SK-N-SH (cell line): ENCODE data around the gene XPR1.

Experiments used
- CTCF ChIP-seq: fragments of 200-600 bp; sonication (generic); IDR thresholded peaks from 2 replicates; pipeline ENCODE4 v1.6.1; 2017; ENCODE audit warnings: antibody characterized with exemption, mild to moderate bottlenecking, moderate library complexity
- EP300 ChIP-seq, 2 experiments: IDR thresholded peaks; 2 replicates each; pipeline versions ENCODE4 v1.4.0 to v1.6.1; 2012; ENCODE audit warnings: borderline replicate concordance in 1 of 2, low read depth in 1 of 2, low read length in 1 of 2
- GABPA ChIP-seq: IDR thresholded peaks from 2 replicates; pipeline ENCODE4 v1.4.0; 2012; ENCODE audit warnings: low read depth, mild to moderate bottlenecking
- JUND ChIP-seq: IDR thresholded peaks from 2 replicates; pipeline ENCODE4 v1.4.0; 2012
- MAX ChIP-seq: IDR thresholded peaks from 2 replicates; pipeline ENCODE4 v1.4.0; 2012; ENCODE audit warnings: low read depth
- REST ChIP-seq: IDR thresholded peaks from 2 replicates; pipeline ENCODE4 v1.6.1; 2012; ENCODE audit warnings: mild to moderate bottlenecking, low read depth, low read length, moderate library complexity
- RFX5 ChIP-seq: IDR thresholded peaks from 2 replicates; pipeline ENCODE4 v1.6.1; 2012; ENCODE audit warnings: mild to moderate bottlenecking, improper control_type of control experiment, low read length

GRCh38 chr1:180860535-180860934 lies 228.7 kb downstream of the XPR1 start:
- TF ChIP-seq REST, result no peak
- TF ChIP-seq CTCF, result no peak
- TF ChIP-seq RFX5, result no peak
- no peak for TF ChIP-seq JUND
- TF ChIP-seq GABPA, result no peak
- no peak for TF ChIP-seq EP300 (IDR thresholded peaks at IDR 0.05; ENCODE audit: borderline replicate concordance in 1 of 2, low read depth in 1 of 2, low read length in 1 of 2)
- TF ChIP-seq MAX, result no peak
